ENCODE data around the gene SRD5A2.

DNA sequence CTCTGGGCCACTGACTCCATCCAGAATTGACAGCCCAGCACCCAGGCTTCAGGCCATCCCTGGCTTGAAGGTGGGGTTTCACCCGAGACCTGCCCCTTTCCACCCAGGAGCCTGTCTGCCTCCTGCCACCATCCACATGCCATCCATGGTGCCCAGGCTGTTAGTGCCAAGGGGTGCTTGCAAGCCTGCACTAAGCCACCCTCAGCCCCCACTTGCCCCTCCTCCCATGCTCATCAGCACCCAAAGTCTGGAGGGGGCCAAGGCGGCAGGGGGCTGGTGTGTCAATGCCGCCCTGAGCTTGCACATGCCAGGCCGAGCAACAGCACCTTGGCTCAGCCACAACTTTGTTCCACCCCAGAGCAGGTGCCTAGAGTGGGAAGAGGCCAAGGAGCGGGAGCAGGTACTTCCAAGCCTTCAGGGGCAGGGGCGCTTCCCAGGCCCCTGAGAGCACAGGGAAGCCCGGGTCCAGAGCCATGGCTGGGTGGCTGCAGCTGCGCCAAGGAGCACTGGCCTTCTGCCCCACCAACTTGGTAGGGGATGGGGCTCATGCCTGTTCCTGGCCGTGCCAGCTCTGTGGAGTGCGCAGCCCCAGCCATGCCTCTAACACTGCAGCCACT lies 12.0 kb downstream of the SRD5A2 start:
- TF ChIP-seq CTCF (IDR thresholded peaks at IDR 0.05) (no peak), POLR2A (IDR thresholded peaks at IDR 0.05) (no peak)

Data from ovary (tissue), 3 donors.